Liver (tissue), 3 donors: Measurements from ENCODE around the gene SNX33.

Source experiments
- EGR1 ChIP-seq, 2 donors: IDR thresholded peaks; 2 replicates each; pipeline ENCODE4 v1.6.1; 2016 to 2018; ENCODE audit warnings: antibody characterized with exemption in 2 of 2, low read depth in 2 of 2
- JUND ChIP-seq, 2 donors: IDR thresholded peaks; 2 replicates each; pipeline ENCODE4 v1.6.1; 2016; ENCODE audit warnings: antibody characterized with exemption in 2 of 2
- TF ChIP-seq, protein P1 (sequence below): fragments of 150-350 bp; IDR thresholded peaks from 2 replicates; pipeline ENCODE4 v1.5.1; 2017; ENCODE audit warnings: improper control_type of control experiment, low read depth, low read length; ENCODE audit not compliant: missing input control
- donor health status: healthy.
- donor health status: healthy.

GRCh38 chr15:75669879-75670212 lies 22.1 kb downstream of the SNX33 start:
- TF ChIP-seq, protein P1, sequence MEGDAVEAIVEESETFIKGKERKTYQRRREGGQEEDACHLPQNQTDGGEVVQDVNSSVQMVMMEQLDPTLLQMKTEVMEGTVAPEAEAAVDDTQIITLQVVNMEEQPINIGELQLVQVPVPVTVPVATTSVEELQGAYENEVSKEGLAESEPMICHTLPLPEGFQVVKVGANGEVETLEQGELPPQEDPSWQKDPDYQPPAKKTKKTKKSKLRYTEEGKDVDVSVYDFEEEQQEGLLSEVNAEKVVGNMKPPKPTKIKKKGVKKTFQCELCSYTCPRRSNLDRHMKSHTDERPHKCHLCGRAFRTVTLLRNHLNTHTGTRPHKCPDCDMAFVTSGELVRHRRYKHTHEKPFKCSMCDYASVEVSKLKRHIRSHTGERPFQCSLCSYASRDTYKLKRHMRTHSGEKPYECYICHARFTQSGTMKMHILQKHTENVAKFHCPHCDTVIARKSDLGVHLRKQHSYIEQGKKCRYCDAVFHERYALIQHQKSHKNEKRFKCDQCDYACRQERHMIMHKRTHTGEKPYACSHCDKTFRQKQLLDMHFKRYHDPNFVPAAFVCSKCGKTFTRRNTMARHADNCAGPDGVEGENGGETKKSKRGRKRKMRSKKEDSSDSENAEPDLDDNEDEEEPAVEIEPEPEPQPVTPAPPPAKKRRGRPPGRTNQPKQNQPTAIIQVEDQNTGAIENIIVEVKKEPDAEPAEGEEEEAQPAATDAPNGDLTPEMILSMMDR, result no peak
- no peak for TF ChIP-seq JUND (IDR thresholded peaks at IDR 0.05)
- TF ChIP-seq EGR1 (IDR thresholded peaks at IDR 0.05; ENCODE audit: low read depth in 2 of 2), result no peak
